Activated T-helper 1 cell treated with anti-CD3 and anti-CD28 coated beads, Interleukin-2, amount 50 U/mL, for 16 hours (primary cell): ENCODE measurements around the gene MAP3K14.

Experiments
- DNase-seq, 2 donors: peaks; one replicate each; pipeline ENCODE4 v3.0.0-alpha.2; 2020; ENCODE audit warnings: low read depth in 1 of 2, low spot score in 1 of 2

Gene MAP3K14

DNA sequence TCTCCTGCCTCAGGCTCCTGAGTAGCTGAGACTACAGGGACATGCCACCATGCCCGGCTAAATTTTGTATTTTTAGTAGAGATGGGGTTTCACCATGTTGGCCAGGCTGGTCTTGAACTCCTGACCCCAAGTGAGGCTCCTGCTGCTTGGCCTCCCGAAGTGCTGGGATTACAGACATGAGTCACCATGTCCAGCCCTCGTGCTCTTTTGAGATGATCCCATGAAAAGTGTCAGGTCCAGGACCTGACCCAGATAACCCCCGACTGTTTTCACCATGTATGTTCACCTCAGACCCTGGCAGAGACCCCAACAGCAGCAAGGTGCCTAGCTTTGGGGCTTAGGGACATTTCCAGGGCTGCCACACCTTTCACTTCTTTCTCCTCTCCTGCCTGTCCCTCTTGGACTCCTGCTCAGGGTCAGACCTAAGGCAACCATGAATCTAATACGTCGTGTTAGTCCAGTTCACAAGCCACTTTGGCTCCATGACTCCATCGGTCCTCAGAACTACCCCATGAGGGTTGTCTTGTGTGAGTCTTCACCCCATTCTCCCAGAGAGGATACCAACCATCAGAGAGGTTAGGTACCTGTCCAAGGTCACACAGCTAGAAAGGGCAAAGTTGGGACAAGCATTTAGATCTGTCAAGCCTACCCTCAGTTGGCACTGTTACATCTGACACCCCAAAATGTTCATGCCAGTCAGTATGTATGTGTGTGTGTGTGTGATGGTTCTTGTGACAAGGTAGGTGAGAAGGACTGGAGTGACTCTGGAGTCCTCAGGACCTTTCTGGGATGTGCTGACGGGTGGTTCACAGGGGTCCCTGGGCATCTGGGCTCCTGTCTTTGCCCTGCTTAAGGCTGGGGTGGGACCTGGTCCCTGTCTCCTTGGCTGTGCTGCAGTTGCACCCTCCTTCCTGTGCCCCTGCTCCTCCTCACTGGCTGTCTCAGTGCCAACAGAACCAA lies 23.1 kb upstream of the MAP3K14 start:
- no peak for DNase-seq

DNA sequence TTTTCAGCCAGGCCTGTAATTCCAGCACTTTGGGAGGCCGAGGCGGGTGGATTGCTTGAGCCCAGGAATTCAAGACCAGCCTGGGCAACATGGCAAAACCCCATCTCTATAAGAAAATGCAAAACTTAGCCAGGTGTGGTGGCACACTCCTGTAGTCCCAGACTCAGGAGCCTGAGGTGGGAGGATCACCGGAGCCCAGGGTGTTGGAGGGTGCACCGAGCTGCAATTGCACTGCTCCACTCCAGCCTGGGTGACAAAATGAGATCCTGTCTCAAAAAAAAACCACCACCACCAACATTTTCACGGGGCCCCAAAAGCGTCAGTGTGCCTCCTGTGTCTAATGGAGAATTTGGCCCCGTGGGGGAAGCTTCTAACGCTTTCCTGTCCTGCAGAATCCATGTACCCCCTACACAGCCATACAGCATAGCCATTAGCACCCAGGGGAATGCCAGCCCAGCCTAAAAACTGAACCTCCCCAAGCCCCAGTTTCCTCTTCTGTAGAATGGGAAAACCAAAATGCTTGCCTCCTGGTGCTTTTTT lies 22.2 kb upstream of the MAP3K14 start:
- no peak for DNase-seq

DNA sequence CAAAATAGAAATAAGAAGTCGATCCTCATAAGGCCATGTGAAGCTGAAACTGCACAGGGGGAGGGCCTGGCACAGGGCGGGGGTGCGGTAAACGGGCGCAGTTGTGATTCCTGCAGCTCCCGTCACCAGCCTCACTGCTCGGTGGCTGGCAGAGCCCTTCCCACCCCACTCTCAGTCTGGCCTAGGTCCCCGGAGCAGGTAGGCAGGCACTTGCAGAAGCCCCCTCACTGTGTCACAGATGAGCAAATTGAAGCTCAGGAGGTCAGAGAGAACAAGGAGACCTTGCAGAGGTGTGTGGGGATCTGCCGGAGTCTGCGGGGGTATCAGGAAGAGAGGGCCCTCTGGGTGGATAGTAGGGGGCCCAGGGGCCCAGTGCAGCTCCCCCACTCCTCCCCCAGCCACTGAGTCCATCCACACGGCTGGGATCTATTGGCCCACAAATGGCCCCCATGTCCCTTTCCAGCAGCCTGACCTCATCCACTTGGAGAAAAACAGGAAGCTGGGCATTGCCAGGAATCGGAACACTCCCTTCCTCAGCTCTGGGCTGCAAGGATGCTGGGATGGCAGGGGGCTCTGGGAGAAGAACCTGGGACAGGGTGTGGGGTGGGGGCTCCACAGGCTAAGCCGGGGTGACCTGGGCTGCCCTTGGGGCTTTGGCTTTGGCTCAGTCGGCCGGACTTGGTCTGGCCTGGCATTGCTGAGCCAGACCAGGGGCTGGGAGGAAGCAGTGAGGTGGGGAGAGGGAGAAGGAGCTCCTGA lies 21.4 kb upstream of the MAP3K14 start:
- DNase-seq, result no peak

DNA sequence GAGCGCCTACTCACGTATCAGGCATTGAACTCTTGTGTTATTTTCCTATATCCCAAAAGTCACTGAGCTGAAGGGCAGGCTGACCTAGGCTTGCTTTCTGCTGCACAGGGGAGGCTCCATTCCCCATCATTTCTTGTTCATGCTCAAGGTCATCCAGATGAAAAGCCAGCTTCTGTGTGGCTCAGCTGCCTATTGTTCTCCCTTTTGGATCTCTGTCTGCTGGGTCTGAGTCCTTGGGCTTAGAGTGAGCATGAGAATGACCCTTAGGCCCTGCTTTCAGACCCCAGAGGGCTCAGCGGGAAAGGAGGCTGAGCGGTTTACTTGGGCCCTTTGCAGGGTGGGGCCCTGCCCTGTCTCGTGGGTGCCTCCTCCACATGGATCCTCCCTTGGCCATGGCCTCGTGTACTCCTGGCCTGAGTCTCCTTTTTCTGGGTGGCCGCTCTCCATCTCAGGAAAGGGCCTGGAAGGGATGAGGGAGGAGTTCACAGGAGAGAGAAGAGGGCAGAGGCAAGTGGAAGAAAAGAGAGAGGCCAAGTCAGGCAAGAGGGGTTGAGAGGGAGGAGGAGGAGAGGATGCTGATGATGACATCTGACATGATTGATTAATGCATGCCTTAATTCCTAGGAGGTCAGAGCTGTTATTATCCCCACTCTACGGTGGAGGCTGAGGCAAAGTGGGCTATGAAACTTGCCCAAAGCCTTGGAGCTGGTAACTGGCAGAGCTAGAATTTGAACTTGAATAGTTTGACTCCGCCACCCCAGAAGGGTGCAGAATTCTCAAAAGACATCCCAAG lies 19.8 kb upstream of the MAP3K14 start:
- no peak for DNase-seq

DNA sequence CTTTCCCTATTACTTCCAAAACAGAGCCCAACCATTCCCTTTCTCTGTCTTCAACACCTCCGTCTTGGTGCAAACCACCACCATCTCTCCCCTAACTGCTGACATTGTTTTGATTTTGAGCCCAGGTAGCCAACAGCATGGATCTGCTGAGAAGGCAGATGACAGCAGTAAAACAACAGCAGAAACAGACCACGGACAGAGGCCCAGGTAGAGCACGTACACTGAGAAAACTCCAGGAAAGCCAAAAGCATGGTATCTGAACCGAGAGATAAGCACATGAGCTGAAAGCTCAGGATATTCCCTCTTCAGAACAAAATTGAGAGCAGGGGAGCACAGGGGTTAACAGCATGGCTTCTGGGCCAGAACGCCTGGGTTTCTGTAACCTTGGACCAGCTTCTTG lies 18.9 kb upstream of the MAP3K14 start:
- no peak for DNase-seq

DNA sequence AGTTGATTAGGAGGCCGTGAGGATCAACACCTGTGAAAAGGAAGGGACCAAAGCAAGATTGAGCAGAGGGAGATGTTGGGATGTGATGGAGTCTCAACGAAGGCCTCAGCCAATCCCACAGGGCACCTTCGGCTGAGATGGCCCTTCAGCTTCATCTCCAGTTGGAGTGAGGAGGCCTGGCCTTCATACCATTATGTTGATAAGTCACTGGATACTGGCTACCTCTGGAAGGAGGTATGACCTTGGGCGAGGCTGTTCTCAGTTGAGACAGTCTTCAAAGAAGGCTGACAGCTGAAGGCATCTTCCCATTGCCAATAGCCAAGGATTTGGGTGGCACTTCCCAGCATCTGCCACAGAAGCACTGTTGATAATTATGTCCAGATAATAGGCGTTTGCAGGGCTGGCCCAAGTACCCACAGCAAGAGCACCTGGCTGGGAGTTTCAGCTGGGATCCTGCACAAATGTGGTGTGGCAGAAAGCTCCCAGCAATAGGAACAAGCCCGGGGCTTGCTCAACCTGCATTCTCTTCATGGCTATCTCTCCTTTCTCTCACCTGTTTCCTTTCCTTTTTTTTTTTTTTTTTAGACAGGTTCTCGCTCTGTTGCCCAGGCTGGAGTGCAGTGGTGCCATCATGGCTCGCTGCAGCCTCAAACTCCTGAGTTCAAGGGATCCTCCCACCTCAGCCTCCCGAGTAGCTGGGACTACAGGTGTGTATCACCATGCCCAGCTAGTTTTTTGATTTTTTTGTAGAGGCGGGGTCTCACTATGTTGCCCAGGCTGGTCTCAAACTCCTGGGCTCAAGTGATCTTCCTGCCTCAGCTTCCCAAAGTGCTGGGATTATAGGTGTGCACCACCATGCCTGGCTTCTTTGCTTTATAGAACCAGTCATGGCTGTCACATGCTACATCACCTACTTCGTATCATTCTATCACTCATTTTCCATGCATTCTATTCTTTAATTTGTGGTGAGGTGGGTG lies 18.2 kb upstream of the MAP3K14 start:
- DNase-seq, result no peak

DNA sequence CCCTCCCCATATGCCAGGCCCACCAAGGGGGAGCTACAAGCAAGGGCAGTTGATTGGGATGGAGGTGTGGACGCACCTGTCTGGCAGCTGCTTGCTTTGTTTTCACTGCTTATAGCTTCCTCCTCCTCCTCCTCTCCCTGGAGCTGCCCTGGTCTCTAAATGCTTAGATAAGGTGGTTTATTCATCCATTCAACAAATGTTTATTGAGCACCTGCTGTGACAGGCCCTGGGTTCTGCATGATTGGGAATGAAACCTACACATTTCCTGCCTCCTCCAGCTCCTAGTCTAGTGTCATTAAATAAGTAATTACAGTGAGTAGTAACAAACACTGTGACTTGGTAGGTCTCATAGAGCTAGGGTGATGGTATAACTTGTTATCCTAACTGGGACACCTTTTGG lies 17.4 kb upstream of the MAP3K14 start:
- DNase-seq, result no peak

DNA sequence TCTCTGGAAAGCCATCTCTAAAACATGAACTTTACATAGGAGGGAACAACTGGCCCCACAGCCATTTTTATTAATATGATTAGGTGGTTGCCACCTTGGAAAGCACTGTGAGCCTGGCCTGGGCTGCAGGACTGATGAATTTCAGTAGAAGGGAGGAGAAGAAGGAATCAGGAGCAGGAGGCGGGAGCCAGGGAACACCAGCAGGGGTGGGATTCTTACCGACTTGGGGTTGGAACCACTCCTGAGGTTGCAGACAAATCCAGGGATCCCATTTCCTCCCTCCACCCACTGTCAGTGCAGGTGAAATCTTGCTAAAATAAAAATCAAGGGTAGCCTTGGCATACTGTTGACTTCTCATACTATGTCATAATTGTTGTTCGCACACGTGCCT lies 16.9 kb upstream of the MAP3K14 start:
- no peak for DNase-seq

DNA sequence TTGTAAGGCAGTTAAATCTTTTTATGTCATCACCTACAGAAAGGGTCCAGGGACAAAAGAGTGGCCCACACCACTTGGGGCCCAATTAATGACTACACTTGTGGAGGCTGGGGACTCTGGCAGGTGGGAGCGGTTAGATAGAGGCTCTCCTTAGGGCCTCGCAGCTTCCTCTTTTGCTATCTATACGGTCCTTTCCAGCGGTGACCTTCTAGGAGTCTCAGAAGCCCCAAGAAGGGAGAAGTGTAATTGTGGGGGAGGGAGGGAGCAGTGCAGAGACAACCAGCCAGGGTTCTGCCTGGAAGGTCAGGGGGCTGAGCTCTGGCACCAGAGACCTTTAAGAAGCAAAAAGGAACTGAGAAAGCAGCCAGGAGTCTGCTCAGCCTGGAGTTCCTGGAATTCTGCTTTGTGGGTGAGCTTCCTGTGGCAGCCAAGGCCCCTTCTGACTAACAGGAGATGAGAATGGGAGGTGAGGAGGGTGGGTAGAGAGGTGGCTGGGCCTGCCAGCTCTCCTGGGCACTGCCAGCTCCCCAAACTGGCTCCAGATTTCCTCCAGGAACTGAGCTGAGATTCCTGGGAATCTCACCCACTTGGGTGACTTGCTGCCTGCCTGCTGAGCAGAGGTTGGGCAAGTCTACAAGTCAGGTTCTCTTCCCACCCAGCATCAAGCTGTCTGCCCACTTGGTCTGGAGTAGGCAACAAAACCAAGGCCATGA lies 16.3 kb upstream of the MAP3K14 start:
- DNase-seq, result no peak

DNA sequence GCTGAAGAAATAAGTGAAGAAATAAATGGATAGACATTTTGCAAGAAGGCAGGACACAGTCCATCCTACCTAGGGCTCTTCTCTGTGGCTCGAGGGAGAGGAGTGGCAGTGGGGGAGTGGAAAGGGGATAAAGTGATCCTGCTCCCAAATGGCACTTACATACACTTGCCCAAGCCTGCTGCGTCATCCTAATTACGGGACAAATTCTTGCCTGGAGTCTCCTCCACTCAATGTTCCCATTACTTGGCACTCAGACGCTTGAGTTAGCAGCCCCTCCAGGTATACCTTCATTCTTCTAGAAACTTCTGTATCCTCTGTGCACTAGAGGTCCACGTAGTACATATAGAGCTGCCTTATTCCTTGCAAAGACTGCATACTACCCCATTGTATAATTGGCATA lies 15.7 kb upstream of the MAP3K14 start:
- DNase-seq, result no peak

DNA sequence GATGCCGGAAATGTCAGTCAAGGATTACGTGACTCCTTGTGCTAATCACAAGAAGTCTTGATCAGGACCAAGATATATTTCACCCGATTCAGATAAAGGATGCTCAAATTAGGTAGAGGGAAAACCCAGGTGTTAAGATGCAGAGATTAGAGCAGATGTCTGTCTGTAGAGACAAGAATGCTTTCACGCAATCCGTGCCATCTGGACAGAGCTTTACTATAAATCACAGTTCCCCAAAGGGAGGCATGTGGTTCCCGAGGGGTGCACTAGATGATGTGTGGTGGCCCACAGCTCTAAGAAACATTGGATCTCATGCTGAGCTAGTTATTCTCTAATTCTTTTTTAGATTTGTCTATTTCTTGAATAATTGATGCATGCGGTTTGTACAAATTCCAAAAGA lies 9.8 kb upstream of the MAP3K14 start:
- DNase-seq, result no peak

DNA sequence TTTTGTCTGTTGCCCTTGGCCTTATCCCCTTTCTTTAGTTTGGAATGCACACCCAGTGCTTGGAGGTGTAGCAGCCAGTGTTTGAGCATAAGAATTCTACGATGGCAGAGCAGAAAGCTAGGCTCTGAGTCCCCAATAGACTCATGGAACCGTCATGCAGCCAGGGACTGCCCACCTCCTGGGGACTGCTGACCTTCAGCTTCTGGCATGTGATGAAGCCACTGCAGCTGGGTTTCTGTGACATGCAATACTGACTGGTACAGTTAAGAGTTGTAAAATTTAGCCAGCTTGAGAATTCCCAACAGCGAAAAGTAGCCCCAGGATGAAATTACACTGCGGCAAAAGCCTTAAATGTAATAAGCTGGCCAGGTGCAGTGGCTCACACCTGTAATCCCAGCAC lies 9.0 kb upstream of the MAP3K14 start:
- DNase-seq, result no peak

DNA sequence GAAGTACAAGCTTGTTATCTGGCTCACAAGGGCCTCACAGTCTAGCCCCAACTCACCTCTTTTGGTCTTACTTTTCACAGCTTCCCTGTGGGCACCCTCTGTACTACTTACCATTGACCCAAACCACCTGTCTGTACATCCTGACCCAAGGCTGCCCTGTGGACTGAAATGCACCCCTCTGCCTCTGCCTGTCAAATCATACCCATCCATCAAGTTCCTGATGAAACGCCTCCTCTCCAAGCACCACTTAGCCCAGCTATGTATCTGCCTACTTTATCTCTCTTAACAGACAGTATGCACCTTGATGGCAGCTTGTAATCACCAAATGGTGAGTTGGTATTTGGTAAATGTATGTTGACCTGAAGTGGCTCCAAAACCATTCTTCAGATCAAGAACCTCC lies 7.5 kb upstream of the MAP3K14 start:
- DNase-seq, result no peak

DNA sequence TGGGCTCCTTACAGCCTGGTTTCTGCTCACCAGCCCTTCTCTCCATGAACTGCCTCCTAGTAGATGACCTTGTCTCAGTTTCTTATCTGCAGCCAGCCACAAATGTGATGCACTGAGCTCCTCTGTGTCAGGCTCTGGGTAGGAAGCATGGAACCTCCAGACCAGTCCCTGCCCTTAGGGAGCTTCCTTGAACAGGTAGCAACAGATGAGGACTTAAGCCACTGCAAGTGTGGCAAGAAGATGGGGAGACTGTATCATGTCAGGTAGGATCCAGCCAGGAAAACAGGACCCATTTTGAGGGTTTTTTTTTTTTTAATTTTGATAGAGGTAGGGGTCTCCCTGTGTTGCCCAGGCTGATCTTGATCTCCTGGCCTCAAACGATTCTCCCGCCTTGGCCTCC lies 5.3 kb upstream of the MAP3K14 start:
- no peak for DNase-seq

DNA sequence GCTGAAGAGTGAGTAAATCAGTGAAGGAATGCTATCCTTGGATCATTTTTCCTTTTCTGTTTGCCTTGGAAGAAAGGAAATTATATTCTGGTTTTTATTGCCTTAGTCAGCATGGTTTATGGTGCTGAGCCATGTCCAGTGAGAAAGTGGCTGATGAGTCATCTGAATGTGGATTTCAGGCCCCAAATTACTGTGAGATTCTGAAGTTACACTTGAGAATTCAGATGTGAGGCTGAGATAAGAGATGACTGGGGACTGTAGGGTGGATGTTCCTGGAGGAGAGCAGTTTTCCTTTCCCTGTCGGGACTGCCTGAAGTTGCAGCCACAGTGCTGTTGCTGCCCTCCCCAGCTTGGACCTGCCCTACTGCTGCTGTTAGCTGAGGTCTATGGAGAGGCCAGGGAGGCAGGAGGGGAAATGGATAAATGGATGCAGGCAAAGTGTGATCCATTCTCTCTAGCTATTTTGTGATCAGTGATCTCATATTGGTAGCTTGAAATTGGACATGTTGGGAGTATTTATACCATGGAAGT lies 4.2 kb upstream of the MAP3K14 start:
- no peak for DNase-seq

DNA sequence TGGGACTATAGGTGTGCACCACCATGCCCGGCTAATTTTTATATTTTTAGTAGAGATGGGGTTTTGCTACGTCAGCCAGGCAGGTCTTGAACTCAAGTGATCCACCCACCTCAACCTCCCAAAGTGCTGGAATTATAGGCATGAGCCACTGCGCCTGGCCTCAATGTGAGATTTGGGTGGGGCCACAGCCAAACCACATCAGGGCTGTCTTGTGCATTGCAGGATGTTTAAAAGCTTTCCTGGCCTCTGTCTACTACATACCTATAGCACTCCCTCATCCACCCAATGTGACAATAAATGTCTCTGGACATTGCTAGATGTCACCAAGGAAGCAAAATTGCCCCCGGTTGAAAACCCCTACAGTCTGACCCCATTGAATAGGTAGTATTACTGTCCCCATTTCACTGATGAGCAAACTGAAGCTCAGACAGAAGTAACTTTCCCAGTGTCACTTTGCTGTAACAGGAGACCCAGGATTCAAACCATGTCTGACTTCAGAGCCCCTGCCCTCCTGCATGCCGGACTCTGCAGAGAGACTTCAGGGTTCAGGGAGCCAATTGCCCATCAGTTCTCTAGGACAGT lies 3.6 kb upstream of the MAP3K14 start:
- no peak for DNase-seq

DNA sequence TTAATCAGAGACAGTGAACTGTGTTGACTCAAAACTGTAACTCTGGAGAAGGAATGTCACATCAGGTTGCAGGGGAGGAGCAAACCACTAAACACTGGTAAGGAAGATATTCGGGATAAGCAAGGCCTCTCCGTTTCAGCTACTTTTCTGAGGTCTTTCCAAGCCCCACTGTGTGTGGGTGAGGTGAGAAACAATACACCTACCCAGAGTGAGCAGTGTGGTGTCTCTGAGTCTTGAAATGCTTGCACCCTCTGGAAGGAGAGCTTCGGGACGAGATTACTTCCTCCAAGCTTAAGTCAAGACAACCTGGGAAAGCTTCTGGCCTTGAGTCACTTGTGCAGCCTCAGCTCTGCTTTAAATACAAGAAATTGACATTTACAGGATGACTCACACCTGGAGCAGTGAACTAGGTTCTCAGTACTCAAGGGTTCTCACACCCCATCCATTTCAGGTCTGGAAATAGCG lies 2.5 kb upstream of the MAP3K14 start:
- no peak for DNase-seq

DNA sequence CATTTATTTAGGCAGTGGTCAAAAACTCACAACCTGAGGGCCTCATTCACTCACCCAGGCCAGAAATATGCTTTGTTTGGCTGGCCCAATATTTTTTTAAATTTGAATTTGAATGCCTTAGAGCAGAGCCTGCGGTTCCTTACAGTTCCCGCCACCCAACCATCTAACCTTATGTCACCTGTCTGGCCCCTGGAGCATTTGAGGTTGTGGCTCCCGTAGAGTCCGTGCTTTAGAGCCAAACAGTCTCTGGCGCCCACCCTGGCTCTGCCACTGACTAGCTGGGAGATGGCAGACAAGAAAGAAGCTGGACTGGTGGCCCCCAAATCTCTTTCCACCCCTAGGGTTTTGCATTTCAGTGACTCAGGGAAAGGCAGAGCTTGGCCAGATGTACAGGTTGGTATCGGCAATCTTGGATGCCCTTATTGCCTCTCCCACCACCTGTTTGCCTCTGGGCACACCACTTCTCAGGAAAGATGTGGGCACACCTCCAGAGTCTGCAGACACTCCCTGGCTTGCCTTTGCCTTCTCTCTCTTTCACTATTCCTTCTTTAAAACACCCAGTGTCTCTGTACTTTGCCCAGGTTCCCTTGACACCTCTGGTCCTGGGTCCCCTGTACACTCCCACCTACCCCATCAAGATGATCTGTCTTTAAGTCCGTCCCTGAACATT lies 1.9 kb upstream of the MAP3K14 start:
- DNase-seq, result no peak
